Stomach (tissue), 4 donors: ENCODE measurements around the gene G6PC3.

Experiments used
- POLR2A ChIP-seq, 4 donors: fragments of 450-650 bp; IDR thresholded peaks; one replicate each; pipeline ENCODE4 v1.6.1; 2016; ENCODE audit warnings: antibody characterized with exemption in 4 of 4, control low read depth in 2 of 4, mild to moderate bottlenecking in 1 of 4, moderate library complexity in 1 of 4
- TF ChIP-seq, protein P1 (sequence below), 7 experiments: fragments of 450-650 bp in 4 of 7; fragments of 200-600 bp in 3 of 7; sonication (generic) in 3 of 7; IDR thresholded peaks; one replicate each; pipeline ENCODE4 v1.5.1; 2016 to 2019; ENCODE audit warnings: antibody characterized with exemption in 7 of 7, control low read depth in 2 of 7, mild to moderate bottlenecking in 1 of 7

DNA sequence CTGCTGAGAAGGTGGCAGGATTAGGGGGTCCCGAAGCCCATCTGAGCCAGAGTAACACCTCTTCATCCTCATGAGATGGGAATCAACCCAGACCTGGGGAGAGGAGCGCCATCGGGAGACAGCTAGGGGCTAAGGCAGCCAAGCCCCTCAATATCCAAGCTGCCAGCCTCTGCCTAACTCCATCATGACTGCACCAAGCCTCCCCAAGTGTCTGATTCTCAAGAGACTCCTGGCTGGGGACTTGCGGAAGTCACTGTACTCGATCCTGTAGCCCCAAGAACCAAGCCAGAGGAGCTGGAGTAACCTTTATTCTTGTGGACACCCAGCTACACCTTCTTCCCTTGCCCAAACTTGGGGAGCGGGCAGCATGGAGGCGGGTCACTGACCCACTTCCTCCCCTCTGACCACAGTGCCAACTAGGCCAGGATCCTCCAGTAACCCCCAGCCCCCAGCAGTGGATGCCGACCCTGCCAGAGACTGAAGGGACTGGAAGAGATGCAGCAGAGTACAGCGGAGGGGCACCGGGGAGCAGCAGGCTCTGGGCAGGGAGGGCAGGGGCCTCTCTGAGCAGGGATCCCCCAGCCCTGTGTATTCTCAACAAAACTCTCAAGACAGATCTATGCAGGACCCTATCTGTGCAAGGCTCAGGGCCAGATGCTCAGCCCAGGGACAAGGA is 39.6 kb downstream of the G6PC3 start:
- no peak for TF ChIP-seq POLR2A (IDR thresholded peaks at IDR 0.05)
- TF ChIP-seq, protein P1, sequence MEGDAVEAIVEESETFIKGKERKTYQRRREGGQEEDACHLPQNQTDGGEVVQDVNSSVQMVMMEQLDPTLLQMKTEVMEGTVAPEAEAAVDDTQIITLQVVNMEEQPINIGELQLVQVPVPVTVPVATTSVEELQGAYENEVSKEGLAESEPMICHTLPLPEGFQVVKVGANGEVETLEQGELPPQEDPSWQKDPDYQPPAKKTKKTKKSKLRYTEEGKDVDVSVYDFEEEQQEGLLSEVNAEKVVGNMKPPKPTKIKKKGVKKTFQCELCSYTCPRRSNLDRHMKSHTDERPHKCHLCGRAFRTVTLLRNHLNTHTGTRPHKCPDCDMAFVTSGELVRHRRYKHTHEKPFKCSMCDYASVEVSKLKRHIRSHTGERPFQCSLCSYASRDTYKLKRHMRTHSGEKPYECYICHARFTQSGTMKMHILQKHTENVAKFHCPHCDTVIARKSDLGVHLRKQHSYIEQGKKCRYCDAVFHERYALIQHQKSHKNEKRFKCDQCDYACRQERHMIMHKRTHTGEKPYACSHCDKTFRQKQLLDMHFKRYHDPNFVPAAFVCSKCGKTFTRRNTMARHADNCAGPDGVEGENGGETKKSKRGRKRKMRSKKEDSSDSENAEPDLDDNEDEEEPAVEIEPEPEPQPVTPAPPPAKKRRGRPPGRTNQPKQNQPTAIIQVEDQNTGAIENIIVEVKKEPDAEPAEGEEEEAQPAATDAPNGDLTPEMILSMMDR (IDR thresholded peaks at IDR 0.05), result no peak
